Stimulated activated CD4-positive, alpha-beta T cell treated with anti-CD3 and anti-CD28 coated beads, TNF-alpha, amount 100 ng/mL, for 24 hours (primary cell): ENCODE data around the gene ZNF571.

Experiments
- DNase-seq, 3 experiments: peaks; one replicate each; pipeline ENCODE4 v3.0.0-alpha.2; 2020; ENCODE audit warnings: low read depth in 3 of 3

The ZNF571 gene

GRCh38 chr19:37594304-37594981 is at the start of gene ZNF571, which contains the start of gene ZNF540:
TSS of gene ZNF571 (minus strand) at chr19:37594792. CDS start at chr19:37586676, 8,116 bp downstream.
TSS of gene ZNF540 (plus strand) at chr19:37594876. CDS start at chr19:37598448, 3,572 bp downstream.
- DNase-seq = peak; percentile 87 to 91 (median 88)

- no peak for DNase-seq
Observed at GRCh38 chr19:37635076-37636056, 40.8 kb upstream of the ZNF571 start.

GRCh38 chr19:37594982-37595382 is 390 bp upstream of the ZNF571 start:
- peak in 2 of 3 experiments; percentile 20 to 51 for DNase-seq

- no peak for DNase-seq
Observed at GRCh38 chr19:37593996-37594303, 642 bp downstream of the ZNF571 start.

GRCh38 chr19:37583340-37583739 is 11.3 kb downstream of the ZNF571 start:
- DNase-seq = no peak

GRCh38 chr19:37572203-37572602 is 22.4 kb downstream of the ZNF571 start:
- DNase-seq = no peak

- no peak for DNase-seq
Observed at GRCh38 chr19:37565370-37565669, 29.3 kb downstream of the ZNF571 start.

- no peak for DNase-seq
Observed at GRCh38 chr19:37564624-37565369, 29.8 kb downstream of the ZNF571 start.

GRCh38 chr19:37563518-37563917 is 31.1 kb downstream of the ZNF571 start:
- no peak for DNase-seq

GRCh38 chr19:37551129-37551993 is 43.2 kb downstream of the ZNF571 start:
- DNase-seq = peak in 2 of 3 experiments; percentile 17 to 59

- no peak for DNase-seq
Observed at GRCh38 chr19:37537391-37537947, 57.1 kb downstream of the ZNF571 start.

GRCh38 chr19:37519890-37520289 is 74.7 kb downstream of the ZNF571 start:
- DNase-seq = no peak
